Peyer's patch (tissue), 4 donors: Measurements from ENCODE around the gene MAML2.

Experiments
- CTCF ChIP-seq, 6 experiments: fragments of 450-650 bp in 4 of 6; fragments of 200-600 bp in 2 of 6; sonication (generic) in 1 of 6; IDR thresholded peaks; one replicate each; pipeline ENCODE4 v1.5.1; 2017 to 2019; ENCODE audit warnings: antibody characterized with exemption in 6 of 6, mild to moderate bottlenecking in 3 of 6, moderate library complexity in 1 of 6
- POLR2A ChIP-seq, 2 donors: fragments of 450-650 bp; IDR thresholded peaks; one replicate each; pipeline ENCODE4 v1.5.1; 2017; ENCODE audit warnings: antibody characterized with exemption in 2 of 2, mild to moderate bottlenecking in 2 of 2, moderate library complexity in 2 of 2

DNA sequence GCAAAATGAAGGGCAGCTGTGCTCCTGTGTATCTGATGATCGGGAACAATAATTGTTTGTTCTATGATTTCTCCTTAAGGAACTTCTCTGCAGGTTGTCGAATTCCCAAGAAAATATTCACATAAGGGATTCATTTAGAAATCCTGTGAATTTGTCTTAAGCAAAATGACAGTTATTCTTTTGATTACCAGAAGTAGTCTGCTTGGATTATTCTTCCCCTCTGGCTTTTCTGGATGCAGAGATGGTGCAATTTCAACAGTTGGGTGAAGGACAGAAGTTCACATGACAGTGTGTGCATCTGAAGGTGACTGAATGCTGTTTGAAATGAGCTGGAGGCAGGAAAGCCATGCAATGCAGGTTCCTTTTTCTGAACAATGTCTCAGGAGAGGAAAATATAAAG lies 281.9 kb downstream of the MAML2 start:
- TF ChIP-seq CTCF (IDR thresholded peaks at IDR 0.05), result no peak
- TF ChIP-seq POLR2A (IDR thresholded peaks at IDR 0.05), result no peak
